Central memory CD8-positive, alpha-beta T cell (primary cell): ENCODE measurements around the gene ARGFX.

Source experiments
- ATAC-seq: fragments of 150-1000 bp; cut with Tn5 transposase; replicated peaks from 2 replicates; pipeline ENCODE4 v1.10.0; 2022; ENCODE audit warnings: mild to moderate bottlenecking, moderate FRiP score, moderate number of reproducible peaks; ENCODE audit not compliant: poor library complexity, severe bottlenecking; ENCODE audit errors: extremely low read depth
- DNase-seq, 2 donors: peaks; one replicate each; pipeline ENCODE4 v3.0.0; 2021; ENCODE audit warnings: low spot score in 2 of 2
- H3K27ac Mint-ChIP-seq: one replicate; pipeline ENCODE4 v1.8.0; 2022; ENCODE audit warnings: low read depth, mild to moderate bottlenecking, moderate library complexity, mixed read lengths
- H3K27me3 Mint-ChIP-seq: one replicate; pipeline ENCODE4 v1.8.0; 2022; ENCODE audit warnings: mixed read lengths
- H3K36me3 Mint-ChIP-seq: one replicate; pipeline ENCODE4 v1.8.0; 2022; ENCODE audit warnings: mild to moderate bottlenecking, moderate library complexity, mixed read lengths; ENCODE audit not compliant: insufficient read depth
- H3K4me1 Mint-ChIP-seq: one replicate; pipeline ENCODE4 v1.8.0; 2022; ENCODE audit warnings: mixed read lengths
- H3K4me3 Mint-ChIP-seq: one replicate; pipeline ENCODE4 v1.8.0; 2022; ENCODE audit warnings: mild to moderate bottlenecking, moderate library complexity, mixed read lengths
- H3K9me3 Mint-ChIP-seq: one replicate; pipeline ENCODE4 v1.8.0; 2022; ENCODE audit warnings: mixed read lengths

ARGFX gene

GRCh38 chr3:121567649-121568048, at the start of gene ARGFX:
Gene ARGFX, plus strand, starts transcription at chr3:121567949. Its CDS starts 2,765 bp downstream, at chr3:121570714.
- Mint-ChIP-seq H3K27me3 (peaks cover 6% of the 10 kb centered on the region), H3K4me1 (no peaks in the 10 kb centered on the region)

DNA sequence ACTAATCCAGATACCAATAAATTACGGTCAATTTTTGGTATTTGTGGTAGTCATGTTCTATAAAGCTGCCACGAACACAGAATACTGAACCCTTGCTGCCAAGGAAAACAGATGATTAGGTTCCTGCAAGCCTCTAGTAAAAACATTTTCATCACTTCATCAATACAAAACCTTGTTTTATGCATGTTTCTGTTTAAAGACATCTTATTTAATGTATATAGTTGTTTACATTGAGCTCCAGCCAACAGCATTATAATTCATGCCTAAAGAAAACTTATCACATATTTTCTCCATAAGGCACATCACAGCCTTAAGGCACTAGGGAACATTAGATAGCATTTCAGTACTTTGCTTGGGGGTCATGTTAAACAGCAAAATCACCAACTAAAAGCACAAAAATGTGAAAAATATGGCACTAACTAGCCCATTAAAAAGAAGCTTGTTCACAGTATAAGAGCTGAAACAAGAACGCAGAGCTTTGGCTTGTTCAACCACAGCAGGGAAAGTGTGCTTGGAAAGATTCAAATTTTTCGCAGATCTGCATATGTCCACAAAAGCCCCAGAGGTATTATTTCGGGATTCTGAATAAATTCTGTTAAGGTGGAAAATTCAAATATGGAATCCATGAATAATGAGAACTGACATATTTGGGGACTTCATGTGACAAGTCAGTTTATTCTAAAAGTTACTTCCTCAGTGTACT, 49.6 kb upstream of the ARGFX start:
- no peaks in the 10 kb centered on the region for H3K4me1 Mint-ChIP-seq
- no peak for ATAC-seq
- H3K9me3 Mint-ChIP-seq = peaks cover 6% of the 10 kb centered on the region
- peaks cover 12% of the 10 kb centered on the region for H3K36me3 Mint-ChIP-seq
- H3K4me3 Mint-ChIP-seq = no peak overlapping the region
- DNase-seq = no peak
- H3K27ac Mint-ChIP-seq = no peak overlapping the region
- H3K27me3 Mint-ChIP-seq = no peaks in the 10 kb centered on the region

More at GRCh38 chr3:121567649-121568048, at the start of gene ARGFX:
- no peaks in the 10 kb centered on the region for H3K36me3 Mint-ChIP-seq
- ATAC-seq = no peak
- no peak within 1 kb of the TSS for H3K27ac Mint-ChIP-seq
- H3K4me3 Mint-ChIP-seq = no peak within 1 kb of the TSS
- no peaks in the 10 kb centered on the region for H3K9me3 Mint-ChIP-seq
- no peak for DNase-seq

GRCh38 chr3:121520510-121520909, 47.2 kb upstream of the ARGFX start:
- DNase-seq (no peak), ATAC-seq (no peak)
- H3K36me3 Mint-ChIP-seq = peaks cover 10% of the 10 kb centered on the region
- no peak overlapping the region for H3K27ac Mint-ChIP-seq
- H3K27me3 Mint-ChIP-seq = no peaks in the 10 kb centered on the region
- H3K9me3 Mint-ChIP-seq = peaks cover 6% of the 10 kb centered on the region
- H3K4me1 Mint-ChIP-seq = no peaks in the 10 kb centered on the region
- H3K4me3 Mint-ChIP-seq = no peak overlapping the region

DNA sequence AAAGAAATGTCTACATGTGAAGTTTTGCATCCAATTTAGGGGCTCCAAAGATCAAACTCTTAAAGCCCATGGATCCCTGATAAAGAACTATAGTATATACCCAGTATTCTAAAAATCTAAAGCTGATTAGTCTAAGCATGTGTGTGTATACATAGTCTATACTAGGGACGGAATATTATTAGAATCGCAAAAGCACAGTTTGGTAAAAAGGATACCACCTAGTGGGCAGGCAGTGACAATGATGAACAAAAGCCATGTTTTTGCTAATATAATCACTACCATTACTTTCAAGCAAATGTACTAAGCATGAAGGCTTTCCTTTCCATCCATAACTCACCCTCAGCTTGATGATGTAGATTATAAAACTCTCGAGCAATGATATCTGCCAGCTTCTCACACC, 38.4 kb upstream of the ARGFX start:
- Mint-ChIP-seq H3K4me3 (no peak overlapping the region), H3K4me1 (no peaks in the 10 kb centered on the region), H3K36me3 (peaks cover 2% of the 10 kb centered on the region), H3K27me3 (no peaks in the 10 kb centered on the region), H3K9me3 (no peaks in the 10 kb centered on the region), H3K27ac (no peak overlapping the region)
- no peak for ATAC-seq
- DNase-seq = no peak

GRCh38 chr3:121531269-121531668, 36.5 kb upstream of the ARGFX start:
- no peak overlapping the region for H3K27ac Mint-ChIP-seq
- H3K9me3 Mint-ChIP-seq = no peaks in the 10 kb centered on the region
- H3K4me1 Mint-ChIP-seq = no peaks in the 10 kb centered on the region
- H3K27me3 Mint-ChIP-seq = no peaks in the 10 kb centered on the region
- no peaks in the 10 kb centered on the region for H3K36me3 Mint-ChIP-seq
- no peak for DNase-seq
- H3K4me3 Mint-ChIP-seq = no peak overlapping the region
- ATAC-seq = no peak

DNA sequence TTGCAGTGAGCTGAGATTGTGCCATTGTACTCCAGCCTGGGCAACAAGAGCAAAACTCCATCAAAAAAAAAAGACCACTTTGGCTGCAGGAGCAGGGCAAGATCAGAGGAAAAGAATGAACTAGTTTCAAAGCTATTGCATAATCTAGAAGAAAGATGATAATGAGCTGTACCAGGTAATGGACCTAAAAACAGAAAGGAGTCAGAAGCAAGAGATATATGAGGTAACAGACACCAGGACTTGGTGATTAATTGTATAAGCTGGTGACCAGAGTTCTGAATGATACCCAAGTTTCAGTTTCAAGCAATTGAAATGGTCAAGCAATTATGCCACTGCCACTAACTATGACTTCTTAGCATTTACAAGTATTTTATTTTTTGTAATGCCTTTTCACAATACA, 24.8 kb upstream of the ARGFX start:
- H3K9me3 Mint-ChIP-seq = no peaks in the 10 kb centered on the region
- no peak overlapping the region for H3K27ac Mint-ChIP-seq
- ATAC-seq (no peak), DNase-seq (no peak)
- peaks cover 7% of the 10 kb centered on the region for H3K36me3 Mint-ChIP-seq
- H3K4me1 Mint-ChIP-seq = peaks cover 19% of the 10 kb centered on the region
- H3K27me3 Mint-ChIP-seq = no peaks in the 10 kb centered on the region
- no peak overlapping the region for H3K4me3 Mint-ChIP-seq

DNA sequence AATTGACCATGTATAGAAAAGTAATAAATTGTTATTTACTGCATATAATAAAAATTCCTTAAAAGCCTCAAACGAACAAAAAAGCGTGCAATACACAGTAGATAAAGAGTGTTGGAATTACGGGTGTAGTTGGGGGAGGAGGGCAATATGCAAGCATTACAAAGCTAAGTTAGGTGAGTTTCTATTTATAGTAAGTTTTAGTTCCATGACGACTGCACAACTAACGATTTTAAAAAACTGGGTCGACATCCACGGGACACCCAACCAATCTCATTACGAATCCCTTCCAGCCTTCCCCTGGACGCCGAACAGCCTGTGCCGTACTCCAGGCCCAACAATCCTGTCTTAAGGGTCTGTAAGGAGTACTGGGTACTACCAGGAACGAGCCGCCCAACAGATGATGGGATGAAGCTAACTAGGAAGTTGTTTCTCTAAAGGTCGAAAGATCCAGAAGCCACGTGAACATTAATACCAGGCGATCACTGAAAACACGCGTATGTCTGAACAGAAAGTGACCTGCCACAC, 22.6 kb upstream of the ARGFX start:
- DNase-seq = no peak
- Mint-ChIP-seq H3K36me3 (peaks cover 10% of the 10 kb centered on the region), H3K27ac (no peak overlapping the region), H3K27me3 (no peaks in the 10 kb centered on the region), H3K9me3 (no peaks in the 10 kb centered on the region), H3K4me1 (peaks cover 19% of the 10 kb centered on the region), H3K4me3 (peak overlapping the region; percentile 86)
- no peak for ATAC-seq

DNA sequence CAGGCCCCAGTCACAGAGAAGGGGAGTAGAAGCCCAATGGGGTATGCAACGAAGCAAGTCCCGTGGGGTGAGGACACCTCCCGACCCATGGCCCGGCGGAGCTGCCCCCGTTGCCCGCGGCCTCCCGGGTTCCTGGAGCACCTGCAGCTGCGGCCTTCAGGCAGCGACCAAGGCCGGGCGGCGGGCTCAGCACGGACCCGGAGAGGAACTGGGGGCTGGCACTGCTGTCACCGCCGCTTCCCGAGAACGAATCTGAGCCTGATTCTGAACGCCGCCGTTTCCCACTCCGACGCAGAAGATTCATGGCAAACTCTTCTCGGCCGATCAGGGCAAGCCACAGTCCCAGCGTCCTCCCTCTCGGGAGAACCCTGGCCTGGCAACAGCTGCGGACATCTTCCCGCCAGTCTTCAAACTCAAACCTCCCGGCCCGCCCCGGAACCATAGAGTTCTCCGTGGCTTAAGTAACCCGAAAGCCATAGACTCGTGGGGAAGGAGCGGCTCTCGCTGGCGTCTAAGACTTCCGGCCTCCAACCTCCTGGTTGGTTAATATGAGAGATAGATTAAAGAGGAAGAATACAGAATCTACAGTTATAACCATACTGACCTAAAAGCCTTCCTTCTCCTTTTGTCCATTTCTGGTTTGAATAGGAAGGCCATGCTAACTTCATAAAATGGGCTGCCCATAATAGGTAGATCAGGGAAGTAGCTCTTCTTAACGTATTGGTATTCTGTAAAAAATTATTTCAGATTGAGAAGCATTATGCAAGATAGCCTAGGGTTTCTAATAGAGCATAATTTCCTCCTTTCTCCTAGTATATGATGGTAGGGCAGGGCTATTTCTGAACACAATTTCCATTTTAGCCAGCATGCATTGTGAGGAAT, 21.9 kb upstream of the ARGFX start, which contains the start of gene POLQ:
POLQ (minus strand) TSS at position 415 of the 882 bp plus-strand sequence; CDS start at position 304, 111 bp downstream.
- H3K4me1 Mint-ChIP-seq = peaks cover 19% of the 10 kb centered on the region
- peak within 1 kb of the TSS; percentile 83 for H3K27ac Mint-ChIP-seq

GRCh38 chr3:121552379-121552778, 15.4 kb upstream of the ARGFX start:
- DNase-seq = no peak
- no peaks in the 10 kb centered on the region for H3K9me3 Mint-ChIP-seq
- ATAC-seq = no peak
- H3K4me3 Mint-ChIP-seq = no peak overlapping the region
- no peaks in the 10 kb centered on the region for H3K27me3 Mint-ChIP-seq
- no peaks in the 10 kb centered on the region for H3K4me1 Mint-ChIP-seq
- H3K36me3 Mint-ChIP-seq = peaks cover 4% of the 10 kb centered on the region
- no peak overlapping the region for H3K27ac Mint-ChIP-seq

More for the DNA sequence above, 21.9 kb upstream of the ARGFX start, which contains the start of gene POLQ:
- H3K36me3 Mint-ChIP-seq = peaks cover 10% of the 10 kb centered on the region
- H3K4me3 Mint-ChIP-seq = peak within 1 kb of the TSS; percentile 86
- peak; percentile 99 for ATAC-seq
- no peaks in the 10 kb centered on the region for H3K9me3 Mint-ChIP-seq
- no peaks in the 10 kb centered on the region for H3K27me3 Mint-ChIP-seq
- DNase-seq = peak; percentile 74 to 82

- Mint-ChIP-seq H3K4me1 (no peaks in the 10 kb centered on the region), H3K27me3 (no peaks in the 10 kb centered on the region), H3K4me3 (no peak overlapping the region), H3K36me3 (peaks cover 3% of the 10 kb centered on the region), H3K27ac (no peak overlapping the region), H3K9me3 (no peaks in the 10 kb centered on the region)
- ATAC-seq = no peak
- no peak for DNase-seq
Measured at GRCh38 chr3:121552797-121553196, 15.0 kb upstream of the ARGFX start.

GRCh38 chr3:121557426-121557934, 10.3 kb upstream of the ARGFX start:
- Mint-ChIP-seq H3K27ac (no peak overlapping the region), H3K27me3 (peaks cover 26% of the 10 kb centered on the region), H3K4me1 (no peaks in the 10 kb centered on the region), H3K9me3 (no peaks in the 10 kb centered on the region), H3K4me3 (no peak overlapping the region), H3K36me3 (no peaks in the 10 kb centered on the region)
- DNase-seq = no peak
- ATAC-seq = no peak

DNA sequence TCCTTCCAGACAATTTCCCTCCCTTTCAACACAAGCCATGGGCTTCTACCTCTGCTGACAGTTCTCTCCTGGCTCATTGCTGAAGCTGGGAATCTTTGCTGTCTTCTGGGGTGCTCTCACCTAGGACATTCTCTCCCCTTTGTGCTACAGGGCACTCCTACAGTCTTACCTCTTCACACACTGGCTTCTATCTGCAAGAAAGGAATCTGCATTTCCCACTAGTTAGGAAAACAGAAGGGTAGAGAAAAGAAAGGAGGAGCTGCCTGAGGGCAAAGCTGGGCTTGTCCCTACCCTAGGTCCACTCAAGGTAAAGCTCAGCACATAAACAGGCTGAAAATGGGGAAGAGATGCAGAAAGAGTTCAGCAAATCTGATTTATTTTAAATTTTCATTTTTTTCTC, 5.6 kb upstream of the ARGFX start:
- peaks cover 34% of the 10 kb centered on the region for H3K27me3 Mint-ChIP-seq
- no peaks in the 10 kb centered on the region for H3K9me3 Mint-ChIP-seq
- DNase-seq (no peak), ATAC-seq (no peak)
- no peaks in the 10 kb centered on the region for H3K36me3 Mint-ChIP-seq
- no peak overlapping the region for H3K4me3 Mint-ChIP-seq
- H3K27ac Mint-ChIP-seq = no peak overlapping the region
- H3K4me1 Mint-ChIP-seq = no peaks in the 10 kb centered on the region
